ENCODE data around the gene CNKSR3. TPM values are rescaled to one million over a fixed set of nuclear protein-coding genes. Genes with fewer than 3 reads are reported as not detected.

The CNKSR3 gene
- total RNA-seq, 2 donors from 2014 or later = 5.9 to 8.0 TPM

DNA sequence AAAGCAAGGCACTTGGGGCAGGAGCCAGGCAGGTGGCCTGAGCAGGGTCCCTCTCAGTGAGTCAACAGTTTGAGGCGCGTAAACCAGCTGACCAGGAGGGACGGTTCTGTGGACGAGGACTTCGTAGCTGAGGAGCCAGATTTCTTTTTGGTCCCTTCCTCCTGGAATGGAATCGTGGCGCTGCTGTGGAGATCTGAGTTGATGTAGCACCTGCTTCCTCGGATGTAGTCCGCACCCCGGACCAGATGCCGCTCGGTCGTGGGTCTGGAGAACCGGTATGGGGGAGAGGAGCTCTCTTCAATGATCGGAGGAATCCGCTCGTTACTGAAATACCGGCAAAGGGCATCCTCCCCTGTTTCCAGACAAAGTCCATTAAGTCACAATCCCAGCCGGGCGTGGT, 104.2 kb downstream of the CNKSR3 start:
- H3K4me1 Mint-ChIP-seq = peaks cover 1% of the 10 kb centered on the region
- Histone ChIP-seq H3K9me3 (ENCODE audit: control insufficient read depth, low read length) (no peaks in the 10 kb centered on the region), H3K27ac (ENCODE audit: low read depth, low read length) (no peak overlapping the region), H3K27me3 (ENCODE audit: control insufficient read depth, insufficient read depth, low read length, poor library complexity, severe bottlenecking) (no peaks in the 10 kb centered on the region), H3K36me3 (ENCODE audit: control insufficient read depth, insufficient read depth, low read length) (peaks cover 25% of the 10 kb centered on the region), H3K9ac (ENCODE audit: extremely low read depth, low read length, poor library complexity, severe bottlenecking) (no peak overlapping the region), H3K4me3 (ENCODE audit: low read length) (no peak overlapping the region), H3K4me1 (ENCODE audit: control insufficient read depth, insufficient read depth, low read length) (no peaks in the 10 kb centered on the region)
- WGBS, 2 experiments (ENCODE audit: insufficient coverage in 1 of 2, insufficient read length in 1 of 2) = 92 to 93% methylated on average over 13 to 20 of the region's 20 CpGs
- H3K4me3 Mint-ChIP-seq = no peak overlapping the region
- DNase-seq = no peak
- no peaks in the 10 kb centered on the region for H3K27me3 Mint-ChIP-seq (ENCODE audit: insufficient read depth)
- no peak overlapping the region for H3K27ac Mint-ChIP-seq
- TF ChIP-seq, protein P1, sequence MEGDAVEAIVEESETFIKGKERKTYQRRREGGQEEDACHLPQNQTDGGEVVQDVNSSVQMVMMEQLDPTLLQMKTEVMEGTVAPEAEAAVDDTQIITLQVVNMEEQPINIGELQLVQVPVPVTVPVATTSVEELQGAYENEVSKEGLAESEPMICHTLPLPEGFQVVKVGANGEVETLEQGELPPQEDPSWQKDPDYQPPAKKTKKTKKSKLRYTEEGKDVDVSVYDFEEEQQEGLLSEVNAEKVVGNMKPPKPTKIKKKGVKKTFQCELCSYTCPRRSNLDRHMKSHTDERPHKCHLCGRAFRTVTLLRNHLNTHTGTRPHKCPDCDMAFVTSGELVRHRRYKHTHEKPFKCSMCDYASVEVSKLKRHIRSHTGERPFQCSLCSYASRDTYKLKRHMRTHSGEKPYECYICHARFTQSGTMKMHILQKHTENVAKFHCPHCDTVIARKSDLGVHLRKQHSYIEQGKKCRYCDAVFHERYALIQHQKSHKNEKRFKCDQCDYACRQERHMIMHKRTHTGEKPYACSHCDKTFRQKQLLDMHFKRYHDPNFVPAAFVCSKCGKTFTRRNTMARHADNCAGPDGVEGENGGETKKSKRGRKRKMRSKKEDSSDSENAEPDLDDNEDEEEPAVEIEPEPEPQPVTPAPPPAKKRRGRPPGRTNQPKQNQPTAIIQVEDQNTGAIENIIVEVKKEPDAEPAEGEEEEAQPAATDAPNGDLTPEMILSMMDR (conservative IDR thresholded peaks at IDR 0.05) = no peak
- H3K36me3 Mint-ChIP-seq (ENCODE audit: low read depth) = peaks cover 48% of the 10 kb centered on the region
- H3K9me3 Mint-ChIP-seq = peaks cover 4% of the 10 kb centered on the region

DNA sequence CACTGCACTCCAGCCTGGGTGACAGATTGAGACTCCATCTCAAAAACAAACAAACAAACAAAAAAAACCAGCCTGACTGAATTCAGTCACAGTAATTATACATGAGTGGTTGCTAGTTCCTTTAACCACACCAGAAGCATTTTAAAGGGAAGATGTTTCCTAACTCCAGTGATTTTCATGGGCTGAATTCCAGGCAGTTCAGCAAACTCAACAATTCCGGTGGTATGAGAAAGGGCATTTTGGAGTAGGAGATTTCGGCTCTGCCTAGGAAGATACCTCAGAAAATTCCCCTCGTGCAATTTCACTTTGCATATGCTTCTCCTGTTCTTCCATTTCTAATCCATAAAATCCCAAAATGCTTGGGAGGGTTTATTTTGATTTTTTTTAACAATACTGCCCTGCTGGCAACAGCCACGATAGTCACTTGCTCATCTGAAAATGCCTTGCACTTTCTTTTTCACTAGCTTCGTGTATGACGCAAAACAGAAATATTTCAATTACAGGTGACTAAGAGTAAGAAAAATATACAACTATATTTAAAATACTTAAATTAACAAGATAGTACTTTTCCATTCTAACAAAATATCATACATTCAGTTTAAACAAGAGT, 105.6 kb downstream of the CNKSR3 start:
- no peak overlapping the region for H3K4me3 ChIP-seq (ENCODE audit: low read length)
- H3K9ac ChIP-seq (ENCODE audit: extremely low read depth, low read length, poor library complexity, severe bottlenecking) = no peak overlapping the region
- H3K27ac ChIP-seq (ENCODE audit: low read depth, low read length) = no peak overlapping the region
- no peak for DNase-seq
- H3K27me3 Mint-ChIP-seq (ENCODE audit: insufficient read depth) = no peaks in the 10 kb centered on the region
- no peaks in the 10 kb centered on the region for H3K9me3 ChIP-seq (ENCODE audit: control insufficient read depth, low read length)
- no peaks in the 10 kb centered on the region for H3K4me1 Mint-ChIP-seq
- H3K4me3 Mint-ChIP-seq = no peak overlapping the region
- no peaks in the 10 kb centered on the region for H3K27me3 ChIP-seq (ENCODE audit: control insufficient read depth, insufficient read depth, low read length, poor library complexity, severe bottlenecking)
- H3K36me3 ChIP-seq (ENCODE audit: control insufficient read depth, insufficient read depth, low read length) = peaks cover 26% of the 10 kb centered on the region
- TF ChIP-seq, protein P1 (conservative IDR thresholded peaks at IDR 0.05) = no peak
- 96 to 100% methylated on average over 3 to 6 of the region's 6 CpGs for WGBS, 2 experiments (ENCODE audit: insufficient coverage in 1 of 2, insufficient read length in 1 of 2)
- H3K27ac Mint-ChIP-seq = peak overlapping the region; percentile 35
- H3K36me3 Mint-ChIP-seq (ENCODE audit: low read depth) = peaks cover 41% of the 10 kb centered on the region
- no peaks in the 10 kb centered on the region for H3K4me1 ChIP-seq (ENCODE audit: control insufficient read depth, insufficient read depth, low read length)
- H3K9me3 Mint-ChIP-seq = peaks cover 4% of the 10 kb centered on the region

DNA sequence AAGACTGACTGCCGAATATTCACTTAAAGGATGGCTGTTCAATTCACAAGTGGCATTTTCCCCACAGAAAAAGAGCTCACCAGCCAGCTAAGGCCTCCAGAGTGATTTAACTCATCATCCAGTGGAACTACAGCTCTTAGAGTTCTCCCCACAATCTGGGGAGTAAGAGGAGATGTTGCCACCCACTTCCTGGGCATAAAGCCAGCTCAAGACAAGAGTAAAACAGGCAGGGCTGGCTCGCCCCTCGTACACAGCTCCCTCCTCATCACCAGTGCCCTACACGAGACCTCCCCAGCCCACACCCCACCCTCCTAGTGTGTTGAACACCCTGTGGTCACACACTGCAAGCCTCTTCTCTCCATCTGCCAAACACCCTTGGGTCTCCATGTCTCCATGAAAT, 106.7 kb downstream of the CNKSR3 start:
- DNase-seq = no peak
- H3K4me3 ChIP-seq (ENCODE audit: low read length) = no peak overlapping the region
- H3K27me3 ChIP-seq (ENCODE audit: control insufficient read depth, insufficient read depth, low read length, poor library complexity, severe bottlenecking) = no peaks in the 10 kb centered on the region
- H3K27ac Mint-ChIP-seq = no peak overlapping the region
- H3K4me1 ChIP-seq (ENCODE audit: control insufficient read depth, insufficient read depth, low read length) = no peaks in the 10 kb centered on the region
- no peaks in the 10 kb centered on the region for H3K4me1 Mint-ChIP-seq
- peaks cover 4% of the 10 kb centered on the region for H3K9me3 Mint-ChIP-seq
- H3K36me3 ChIP-seq (ENCODE audit: control insufficient read depth, insufficient read depth, low read length) = peaks cover 24% of the 10 kb centered on the region
- H3K27me3 Mint-ChIP-seq (ENCODE audit: insufficient read depth) = no peaks in the 10 kb centered on the region
- peaks cover 37% of the 10 kb centered on the region for H3K36me3 Mint-ChIP-seq (ENCODE audit: low read depth)
- no peak overlapping the region for H3K4me3 Mint-ChIP-seq
- no peak overlapping the region for H3K27ac ChIP-seq (ENCODE audit: low read depth, low read length)
- H3K9ac ChIP-seq (ENCODE audit: extremely low read depth, low read length, poor library complexity, severe bottlenecking) = no peak overlapping the region
- 86 to 93% methylated on average over 2 to 4 of the region's 4 CpGs for WGBS, 2 experiments (ENCODE audit: insufficient coverage in 1 of 2, insufficient read length in 1 of 2)
- H3K9me3 ChIP-seq (ENCODE audit: control insufficient read depth, low read length) = no peaks in the 10 kb centered on the region
- TF ChIP-seq, protein P1 (conservative IDR thresholded peaks at IDR 0.05) = no peak

Data from endodermal cell (in vitro differentiated cells).